Endothelial cell (in vitro differentiated cells): Measurements from ENCODE around the gene KDSR. TPM values are rescaled to one million over a fixed set of nuclear protein-coding genes. Genes with fewer than 3 reads are reported as not detected.

Experiments used
- DNase-seq: peaks from one replicate; pipeline ENCODE4 v3.0.0; 2021; ENCODE audit warnings: low spot score
- H3K27ac Mint-ChIP-seq: one replicate; pipeline ENCODE4 v1.8.0; 2021; ENCODE audit warnings: mixed read lengths, inconsistent platforms; ENCODE audit not compliant: unreplicated experiment
- H3K27me3 Mint-ChIP-seq: one replicate; pipeline ENCODE4 v1.8.0; 2021; ENCODE audit warnings: mild to moderate bottlenecking, moderate library complexity, mixed read lengths, inconsistent platforms; ENCODE audit not compliant: unreplicated experiment
- H3K36me3 Mint-ChIP-seq: one replicate; pipeline ENCODE4 v1.8.0; 2021; ENCODE audit warnings: mild to moderate bottlenecking, low read depth, mixed read lengths, inconsistent platforms; ENCODE audit not compliant: unreplicated experiment
- H3K4me1 Mint-ChIP-seq: one replicate; pipeline ENCODE4 v1.8.0; 2021; ENCODE audit warnings: mild to moderate bottlenecking, mixed read lengths, inconsistent platforms; ENCODE audit not compliant: unreplicated experiment
- H3K4me3 Mint-ChIP-seq: one replicate; pipeline ENCODE4 v1.8.0; 2021; ENCODE audit warnings: mild to moderate bottlenecking, mixed read lengths, inconsistent platforms; ENCODE audit not compliant: unreplicated experiment
- H3K9me3 Mint-ChIP-seq: one replicate; pipeline ENCODE4 v1.8.0; 2021; ENCODE audit warnings: mixed read lengths, inconsistent platforms; ENCODE audit not compliant: unreplicated experiment
- total RNA-seq: library from RNA; stranded (reverse); fragmentation: NEBNext Ultra II Directional; extraction: Animal tissue kit (Norgen Biotek cat#: 25700); gene quantifications from one replicate; pipeline ENCODE4 v1.2.1, GENCODE V29; 2021; ENCODE audit not compliant: unreplicated experiment
- TF ChIP-seq, protein P1 (sequence below): fragments of 200-600 bp; sonication (generic); IDR thresholded peaks from one replicate; pipeline ENCODE4 v1.5.0; 2021; ENCODE audit warnings: antibody characterized with exemption; ENCODE audit not compliant: unreplicated experiment

Gene KDSR
- total RNA-seq, 1 donor from 2014 or later: 23.9 TPM

DNA sequence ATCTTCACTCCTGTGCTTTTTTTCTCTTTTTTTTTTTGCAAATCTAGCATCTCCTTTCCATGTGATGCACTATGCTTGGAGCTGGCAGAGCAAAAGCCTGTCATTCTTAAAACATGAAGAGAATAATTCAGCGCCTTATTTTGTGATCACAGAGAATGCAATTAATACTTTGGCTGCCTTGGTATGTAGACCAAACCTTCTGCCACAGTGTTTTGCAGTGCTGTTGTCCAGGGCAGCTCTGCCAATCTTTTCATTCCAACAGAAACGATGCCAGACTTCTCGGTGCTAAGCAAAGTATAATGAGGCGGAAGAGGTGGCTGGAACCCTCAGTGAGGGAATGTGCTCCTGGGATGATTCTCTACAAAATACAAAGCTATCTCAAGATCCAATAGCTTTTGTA lies 73.1 kb downstream of the KDSR start:
- H3K27me3 Mint-ChIP-seq: peaks cover 2% of the 10 kb centered on the region
- no peaks in the 10 kb centered on the region for H3K36me3 Mint-ChIP-seq
- peaks cover 21% of the 10 kb centered on the region for H3K4me1 Mint-ChIP-seq
- H3K27ac Mint-ChIP-seq: no peak overlapping the region
- no peaks in the 10 kb centered on the region for H3K9me3 Mint-ChIP-seq
- no peak overlapping the region for H3K4me3 Mint-ChIP-seq
- DNase-seq: no peak
- TF ChIP-seq, protein P1, sequence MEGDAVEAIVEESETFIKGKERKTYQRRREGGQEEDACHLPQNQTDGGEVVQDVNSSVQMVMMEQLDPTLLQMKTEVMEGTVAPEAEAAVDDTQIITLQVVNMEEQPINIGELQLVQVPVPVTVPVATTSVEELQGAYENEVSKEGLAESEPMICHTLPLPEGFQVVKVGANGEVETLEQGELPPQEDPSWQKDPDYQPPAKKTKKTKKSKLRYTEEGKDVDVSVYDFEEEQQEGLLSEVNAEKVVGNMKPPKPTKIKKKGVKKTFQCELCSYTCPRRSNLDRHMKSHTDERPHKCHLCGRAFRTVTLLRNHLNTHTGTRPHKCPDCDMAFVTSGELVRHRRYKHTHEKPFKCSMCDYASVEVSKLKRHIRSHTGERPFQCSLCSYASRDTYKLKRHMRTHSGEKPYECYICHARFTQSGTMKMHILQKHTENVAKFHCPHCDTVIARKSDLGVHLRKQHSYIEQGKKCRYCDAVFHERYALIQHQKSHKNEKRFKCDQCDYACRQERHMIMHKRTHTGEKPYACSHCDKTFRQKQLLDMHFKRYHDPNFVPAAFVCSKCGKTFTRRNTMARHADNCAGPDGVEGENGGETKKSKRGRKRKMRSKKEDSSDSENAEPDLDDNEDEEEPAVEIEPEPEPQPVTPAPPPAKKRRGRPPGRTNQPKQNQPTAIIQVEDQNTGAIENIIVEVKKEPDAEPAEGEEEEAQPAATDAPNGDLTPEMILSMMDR: no peak

DNA sequence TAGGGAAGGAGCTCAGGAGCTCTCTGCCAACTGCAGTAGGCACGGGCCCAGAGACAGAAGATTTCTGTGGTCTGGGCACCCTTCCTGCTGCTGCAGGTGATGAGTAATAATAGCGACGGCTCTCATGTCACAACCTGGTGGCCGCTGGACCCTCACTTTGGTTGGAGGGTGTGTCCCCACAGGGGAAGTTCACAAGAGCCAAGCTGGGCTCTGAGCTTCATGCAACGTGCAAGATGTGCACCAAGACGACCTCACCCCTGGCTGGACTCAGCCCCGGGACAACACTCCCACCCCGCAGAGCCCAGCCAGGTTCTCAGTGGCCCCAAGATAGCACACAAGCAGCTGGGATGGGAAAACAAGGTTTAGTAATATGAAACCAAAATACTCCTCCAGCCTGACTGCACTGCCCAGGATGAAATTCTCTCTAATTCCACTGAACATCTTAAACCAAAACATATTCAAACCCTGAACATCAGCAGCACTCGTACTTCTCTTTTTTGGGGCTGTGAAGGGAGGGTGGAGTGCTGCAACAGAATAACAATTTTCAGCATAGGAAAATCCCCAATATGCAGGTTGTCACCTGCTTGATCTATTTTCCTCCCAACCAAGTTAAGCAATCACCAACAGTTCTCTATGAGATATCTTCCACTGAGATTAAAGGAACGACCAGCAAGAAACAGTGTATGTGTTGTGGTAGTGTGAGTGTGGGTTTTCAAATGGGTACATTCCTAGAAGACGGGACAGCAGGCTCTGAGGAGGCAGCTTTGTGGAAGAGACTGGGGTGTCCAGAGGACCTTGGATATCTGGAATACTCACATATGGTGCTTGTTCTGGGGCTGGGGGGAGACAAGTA lies 73.9 kb downstream of the KDSR start:
- Mint-ChIP-seq H3K27ac (no peak overlapping the region), H3K36me3 (no peaks in the 10 kb centered on the region), H3K27me3 (peaks cover 2% of the 10 kb centered on the region), H3K4me3 (no peak overlapping the region), H3K4me1 (peaks cover 14% of the 10 kb centered on the region), H3K9me3 (no peaks in the 10 kb centered on the region)
- no peak for DNase-seq
- TF ChIP-seq, protein P1: no peak

DNA sequence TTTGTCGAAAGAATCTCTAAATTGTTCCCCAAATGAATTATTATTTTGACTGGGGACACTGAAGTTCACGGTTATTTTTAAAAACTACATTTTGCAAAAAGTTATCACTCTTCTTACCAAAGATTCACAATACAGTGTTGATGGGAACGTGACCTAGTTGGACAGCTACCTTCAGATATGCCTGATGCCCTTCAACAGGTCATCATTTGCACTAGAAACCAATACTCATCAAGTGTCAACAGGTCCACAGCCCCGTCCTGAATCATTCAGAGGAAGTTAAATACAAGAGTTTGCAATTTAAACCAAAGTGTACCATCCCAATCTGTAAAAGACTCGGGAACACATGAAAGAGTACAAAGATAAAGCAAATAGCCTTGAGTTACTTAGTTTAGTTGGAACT lies 75.7 kb downstream of the KDSR start:
- no peaks in the 10 kb centered on the region for H3K36me3 Mint-ChIP-seq
- H3K4me1 Mint-ChIP-seq: peaks cover 14% of the 10 kb centered on the region
- TF ChIP-seq, protein P1: no peak
- no peak overlapping the region for H3K27ac Mint-ChIP-seq
- peaks cover 2% of the 10 kb centered on the region for H3K27me3 Mint-ChIP-seq
- DNase-seq: no peak
- no peak overlapping the region for H3K4me3 Mint-ChIP-seq
- no peaks in the 10 kb centered on the region for H3K9me3 Mint-ChIP-seq

DNA sequence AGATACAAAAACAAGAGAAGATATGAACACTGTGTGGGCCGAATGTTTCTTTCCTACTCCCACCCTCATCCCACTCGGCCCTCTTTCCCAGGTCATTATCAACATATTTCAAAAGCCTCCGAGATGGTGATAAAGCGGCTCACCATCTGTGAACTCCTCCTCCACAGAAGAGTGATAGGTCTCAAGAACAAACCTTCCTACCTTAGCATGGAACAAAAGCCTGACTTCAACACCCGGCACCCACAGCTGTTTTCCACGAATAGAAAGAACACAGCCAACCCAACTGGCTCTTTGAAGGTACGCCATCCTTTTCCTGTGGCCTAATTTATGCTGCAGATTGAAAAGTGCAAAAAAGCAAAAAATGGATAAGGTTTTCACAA lies 76.2 kb downstream of the KDSR start:
- H3K27me3 Mint-ChIP-seq: peaks cover 2% of the 10 kb centered on the region
- peaks cover 14% of the 10 kb centered on the region for H3K4me1 Mint-ChIP-seq
- no peak overlapping the region for H3K27ac Mint-ChIP-seq
- DNase-seq: no peak
- no peaks in the 10 kb centered on the region for H3K9me3 Mint-ChIP-seq
- no peaks in the 10 kb centered on the region for H3K36me3 Mint-ChIP-seq
- H3K4me3 Mint-ChIP-seq: no peak overlapping the region
- TF ChIP-seq, protein P1: no peak

DNA sequence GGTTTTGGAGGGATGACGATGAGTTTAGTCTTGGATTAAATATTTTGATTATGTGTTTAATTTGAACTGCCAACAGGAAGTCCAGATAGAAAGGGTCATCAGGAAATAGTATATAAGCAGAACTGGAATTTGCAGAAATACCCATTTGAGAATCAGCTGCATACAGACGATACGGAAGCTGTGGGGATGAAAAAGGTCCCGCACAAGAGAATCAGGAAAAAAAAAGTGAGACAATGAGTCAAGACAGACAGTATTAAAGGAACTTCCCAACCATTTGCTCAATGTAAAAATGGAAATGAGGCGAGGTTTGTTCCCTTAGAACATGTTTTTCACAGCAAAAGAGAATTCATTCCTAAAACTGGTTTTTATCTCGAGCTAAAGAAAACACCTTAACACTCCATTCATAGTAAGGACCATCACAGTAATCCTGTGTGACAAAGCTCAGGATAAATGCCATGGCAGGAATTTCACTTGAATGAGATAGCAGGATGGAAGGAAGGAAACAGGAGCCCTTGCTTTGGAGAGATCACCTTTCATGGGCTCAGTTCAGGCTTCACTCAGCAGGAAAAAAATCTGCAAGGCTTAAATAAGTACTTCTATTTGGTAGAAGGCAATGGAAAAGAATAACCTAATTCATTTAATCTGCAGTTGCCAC lies 76.7 kb downstream of the KDSR start:
- Mint-ChIP-seq H3K9me3 (no peaks in the 10 kb centered on the region), H3K36me3 (no peaks in the 10 kb centered on the region), H3K4me3 (no peak overlapping the region), H3K27me3 (no peaks in the 10 kb centered on the region), H3K4me1 (peaks cover 14% of the 10 kb centered on the region), H3K27ac (no peak overlapping the region)
- DNase-seq: no peak
- TF ChIP-seq, protein P1: no peak
